GM18498 (cell line): ENCODE measurements around the gene TRPV2.
"Not testable (repeated sequence)": the region's sequence is repeated elsewhere in the genome, so short reads cannot be mapped to it uniquely, and the experiment has no call there.

Experiments
- ATAC-seq: cut with Tn5 transposase; IDR thresholded peaks from one replicate; pipeline ENCODE4 v1.9.1; 2021; ENCODE audit warnings: mild to moderate bottlenecking, moderate library complexity; ENCODE audit not compliant: unreplicated experiment

TRPV2 gene

GRCh38 chr17:16435925-16436886 is 20.8 kb downstream of the TRPV2 start:
- no peak for ATAC-seq

DNA sequence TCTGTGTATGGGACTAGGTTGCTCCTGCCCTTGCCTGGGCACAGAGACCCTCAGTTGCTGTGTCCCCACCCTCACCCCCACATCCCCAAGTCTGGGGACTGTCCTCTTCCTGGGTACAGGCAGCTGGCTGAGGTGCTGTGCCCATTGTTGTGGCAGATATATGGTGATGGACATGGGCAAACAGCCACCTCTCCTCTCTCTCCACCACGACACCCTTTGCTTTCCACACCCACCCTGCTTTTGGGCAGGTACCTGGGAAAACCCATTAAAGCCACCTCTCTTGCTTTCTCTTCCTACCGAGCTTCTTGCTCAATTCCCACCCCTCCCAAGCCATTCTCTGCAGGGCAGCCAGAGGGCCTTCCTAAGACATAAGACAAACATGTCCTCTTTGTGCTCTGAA is 21.7 kb downstream of the TRPV2 start:
- ATAC-seq: no peak

GRCh38 chr17:16438173-16438556 is 22.8 kb downstream of the TRPV2 start:
- ATAC-seq: no peak

- peak; percentile 80 for ATAC-seq
These were observed 23.4 kb downstream of the TRPV2 start for GRCh38 chr17:16438557-16439302.

DNA sequence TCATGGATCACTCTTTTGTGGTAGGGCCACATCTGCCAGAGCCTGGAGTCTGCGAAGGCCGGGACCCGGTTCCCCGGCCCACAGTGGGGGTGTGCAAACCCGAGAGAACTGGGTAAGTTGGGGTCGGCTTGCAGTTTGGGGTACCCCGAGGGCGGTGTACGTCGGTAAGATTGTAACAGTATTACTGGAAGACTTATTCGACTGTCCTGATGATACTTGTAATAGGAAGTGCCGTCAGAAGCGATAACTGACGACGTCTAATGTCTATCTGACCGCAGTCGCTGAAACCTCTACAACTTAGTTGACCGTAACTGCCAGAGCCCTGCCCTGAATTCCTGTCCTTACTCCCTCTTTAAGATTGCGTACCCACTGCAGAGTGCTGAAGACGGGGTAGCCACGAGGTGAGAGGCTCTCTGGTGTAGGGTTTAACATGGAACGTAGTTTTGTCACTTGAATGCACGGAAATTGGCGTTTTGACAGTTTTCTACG is 24.0 kb downstream of the TRPV2 start:
- ATAC-seq: peak; percentile 8

DNA sequence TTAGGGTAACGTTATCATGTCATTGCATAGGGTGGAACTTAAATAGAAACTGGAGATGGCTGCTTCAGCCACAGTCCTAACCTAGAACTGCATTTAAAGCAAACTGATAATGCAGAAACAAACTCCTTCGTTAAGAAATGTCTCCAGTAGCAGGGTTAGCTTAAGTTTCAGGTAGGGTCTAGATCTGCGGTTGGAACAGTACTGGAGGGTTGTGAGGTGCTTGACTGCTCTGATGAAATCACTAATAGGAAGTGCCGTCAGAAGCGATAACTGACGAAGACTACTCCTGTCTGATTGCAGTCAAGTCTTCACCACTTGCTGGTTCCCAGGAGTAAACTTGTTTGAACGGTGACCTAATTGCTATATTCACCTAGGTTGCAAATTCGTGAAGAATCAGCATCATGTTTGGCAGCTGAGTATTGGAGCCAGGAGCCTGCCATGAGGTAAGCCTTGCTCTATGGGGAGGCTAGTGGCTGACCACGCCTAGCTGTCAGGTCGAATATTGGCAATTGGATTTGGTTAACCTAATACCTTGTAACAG is 24.5 kb downstream of the TRPV2 start:
- no peak for ATAC-seq

DNA sequence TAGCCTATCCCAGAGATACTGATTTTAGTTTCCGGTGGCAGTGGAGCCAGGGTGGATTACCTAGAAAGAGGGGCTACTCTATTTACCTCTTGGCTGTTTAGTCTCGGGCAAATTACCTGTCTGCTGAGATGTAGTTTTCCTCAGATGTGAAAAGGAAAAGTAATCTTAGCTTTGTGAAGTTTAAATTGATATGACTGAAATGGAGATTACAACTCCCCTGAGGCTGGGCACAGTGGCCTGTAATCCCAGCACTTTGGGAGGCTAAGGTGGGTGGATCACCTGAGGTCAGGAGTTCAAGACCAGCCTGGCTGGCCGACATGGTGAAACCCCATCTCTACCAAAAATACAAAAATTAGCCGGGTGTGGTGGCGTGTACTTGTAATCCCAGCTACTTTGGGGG is 25.0 kb downstream of the TRPV2 start:
- ATAC-seq: not testable (repeated sequence)

- ATAC-seq: no peak
These were observed 25.7 kb downstream of the TRPV2 start for GRCh38 chr17:16440901-16441629.

GRCh38 chr17:16442141-16442540 is 26.8 kb downstream of the TRPV2 start:
- ATAC-seq: no peak

- ATAC-seq: no peak
These were observed 27.5 kb downstream of the TRPV2 start for GRCh38 chr17:16442594-16443510.

- ATAC-seq: no peak
These were observed 28.3 kb downstream of the TRPV2 start for GRCh38 chr17:16443511-16444257.

DNA sequence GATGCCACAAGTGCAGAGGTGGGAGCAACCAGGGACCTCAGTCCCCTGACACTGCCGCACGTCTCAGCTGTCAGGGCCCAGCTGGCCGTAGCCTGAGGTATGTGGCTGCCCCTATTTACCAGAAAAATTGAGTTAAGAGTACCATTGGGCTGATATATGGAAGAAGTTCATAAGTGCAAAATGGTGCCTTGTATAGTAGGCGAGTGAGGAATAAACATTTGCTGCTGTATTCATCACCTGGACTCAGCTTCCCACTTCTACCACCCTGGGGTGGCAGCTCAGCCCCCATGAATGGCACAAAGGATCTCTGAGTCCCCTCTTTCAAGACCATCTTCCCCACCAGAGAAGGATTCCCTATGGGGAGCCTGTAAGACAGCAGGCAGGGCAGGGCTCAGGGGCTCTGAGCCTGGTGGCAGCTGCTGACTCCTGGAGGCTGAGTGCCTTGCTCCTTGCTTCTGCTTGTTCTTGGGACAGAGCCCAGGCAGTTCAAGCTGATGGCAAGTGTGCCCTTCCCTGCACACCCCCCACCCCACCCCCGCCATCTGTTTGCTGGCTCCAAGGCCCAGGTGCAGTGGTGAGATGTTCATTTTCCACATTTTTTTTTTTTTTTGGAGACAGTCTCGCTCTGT is 29.0 kb downstream of the TRPV2 start:
- ATAC-seq: no peak

DNA sequence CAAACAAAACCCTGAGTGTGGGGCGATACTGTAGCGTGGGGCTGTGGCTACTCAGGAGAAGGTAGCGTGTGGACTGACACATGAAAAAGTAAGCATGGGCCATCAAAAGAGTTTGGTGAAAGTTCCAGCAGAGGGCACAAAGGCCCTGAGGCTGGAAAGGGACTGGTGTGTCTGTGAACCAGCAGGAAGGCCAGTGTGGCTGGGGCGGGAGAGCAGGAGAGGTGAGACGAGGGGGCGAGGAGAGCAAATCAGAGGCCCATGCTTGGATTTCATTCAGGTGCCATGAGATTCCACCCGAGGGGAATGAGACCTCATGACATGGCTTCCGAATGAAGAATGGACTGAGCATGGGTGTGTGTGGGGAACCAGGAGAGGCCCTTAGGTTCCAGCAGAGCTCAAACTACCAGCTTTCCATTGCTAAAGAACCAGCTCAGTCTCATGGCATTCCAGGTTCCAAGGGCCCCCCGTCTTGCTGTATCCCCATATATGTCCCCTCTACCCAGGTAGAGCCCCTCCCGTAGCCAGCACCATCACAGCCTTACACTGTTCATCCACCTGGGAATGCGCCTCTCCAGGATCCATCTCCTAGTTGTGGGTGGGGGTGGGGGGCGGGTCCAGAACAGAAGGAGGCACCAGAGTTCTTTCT is 31.1 kb downstream of the TRPV2 start:
- ATAC-seq: no peak

- no peak for ATAC-seq
These were observed 32.3 kb downstream of the TRPV2 start for GRCh38 chr17:16447676-16448075.

GRCh38 chr17:16448490-16448889 is 33.1 kb downstream of the TRPV2 start:
- ATAC-seq: no peak

DNA sequence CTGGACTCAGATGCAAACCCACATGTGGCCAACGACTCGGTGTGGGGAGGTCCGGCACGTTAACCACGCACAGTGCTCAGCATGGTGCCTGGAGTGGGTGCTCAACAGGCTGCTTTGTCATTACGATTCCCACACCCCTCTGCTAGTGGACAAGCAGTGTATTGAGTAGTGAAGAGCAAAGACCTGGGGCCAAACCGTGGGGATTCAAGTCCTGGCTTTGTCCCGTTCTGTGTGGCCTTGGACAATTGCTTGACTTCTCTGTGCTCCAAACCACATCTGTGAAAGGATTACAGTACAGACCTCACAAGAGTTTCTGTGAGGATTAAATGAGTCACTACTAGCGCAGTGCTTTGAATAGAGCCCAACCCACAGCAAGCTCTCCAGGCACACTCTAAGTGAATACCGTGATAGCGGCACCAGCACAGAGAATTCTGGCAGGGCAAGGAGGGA is 33.8 kb downstream of the TRPV2 start:
- ATAC-seq: no peak

- ATAC-seq: no peak
These were observed 34.7 kb downstream of the TRPV2 start for GRCh38 chr17:16450028-16450427.

- ATAC-seq: not testable (repeated sequence)
These were observed 36.9 kb downstream of the TRPV2 start for GRCh38 chr17:16452268-16452667.
